ENCODE measurements around the gene SELP.

SELP gene

DNA sequence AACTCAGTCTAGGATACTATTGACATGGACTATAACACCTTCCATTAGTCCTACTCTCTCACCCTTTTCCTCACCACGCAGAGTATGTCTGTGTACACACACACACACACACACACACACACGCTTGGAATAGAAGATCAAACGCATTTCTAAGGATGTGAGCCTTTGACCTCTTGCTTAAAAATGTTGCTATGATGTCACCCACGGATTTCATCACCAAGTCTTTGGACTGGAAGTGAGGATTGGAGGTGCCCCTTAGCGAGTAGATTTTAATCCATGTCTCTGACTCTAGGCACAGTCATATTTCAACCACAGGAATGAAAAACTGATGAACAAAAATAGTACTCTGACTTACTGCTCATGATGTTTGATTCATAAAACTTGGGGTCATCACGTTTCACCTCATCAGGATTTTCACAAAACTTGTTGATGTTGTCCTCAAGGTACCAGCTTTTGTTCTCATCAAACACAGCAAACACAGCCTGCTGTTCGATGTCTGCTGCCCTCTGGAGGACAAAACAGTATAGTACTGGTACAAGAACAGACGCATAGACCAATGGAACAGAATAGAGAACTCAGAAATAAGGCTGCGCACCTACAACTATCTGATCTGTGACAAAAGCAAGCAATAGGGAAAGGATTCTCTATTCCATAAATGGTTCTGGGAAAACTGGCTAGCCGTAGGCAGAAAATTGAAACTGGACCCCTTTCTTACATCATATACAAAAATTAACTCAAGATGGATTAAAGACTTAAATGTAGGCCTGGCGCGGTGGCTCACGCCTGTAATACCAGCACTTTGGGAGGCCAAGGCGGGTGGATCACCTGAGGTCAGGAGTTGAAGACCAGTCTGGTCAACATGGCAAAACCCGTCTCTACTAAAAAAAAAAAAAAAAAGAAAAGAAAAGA lies 83.6 kb downstream of the SELP start:
- in situ Hi-C loops (cut with HindIII; ENCODE audit: low pct_ligation_motif_present, low pct_unique_long_range_greater_than_20kb, low sequenced_read_pairs), result no loop called here
- peak; percentile 75 for DNase-seq

GRCh38 chr1:169545472-169545871 lies 84.5 kb downstream of the SELP start:
- in situ Hi-C loops (cut with HindIII; ENCODE audit: low pct_ligation_motif_present, low pct_unique_long_range_greater_than_20kb, low sequenced_read_pairs), result no loop called here

GRCh38 chr1:169538998-169539871 lies 90.7 kb downstream of the SELP start:
- DNase-seq, result peak; percentile 88
- in situ Hi-C loops (cut with HindIII; ENCODE audit: low pct_ligation_motif_present, low pct_unique_long_range_greater_than_20kb, low sequenced_read_pairs), result no loop called here

More at GRCh38 chr1:169545472-169545871, 84.5 kb downstream of the SELP start:
- DNase-seq, result no peak

Data from ACHN (cell line).